PC-9 (cell line): ENCODE results near the gene TMIGD2.

Experiments used
- EZH2 ChIP-seq: fragments of 200-600 bp; sonication (generic); IDR thresholded peaks from 2 replicates; pipeline ENCODE4 v1.8.0; 2017; ENCODE audit warnings: antibody characterized with exemption, low read depth
- TF ChIP-seq, protein P1 (sequence below): fragments of 200-600 bp; sonication (generic); conservative IDR thresholded peaks from 2 replicates; pipeline ENCODE4 v1.6.1; 2017; ENCODE audit warnings: mixed run types, antibody characterized with exemption, mild to moderate bottlenecking, moderate library complexity

DNA sequence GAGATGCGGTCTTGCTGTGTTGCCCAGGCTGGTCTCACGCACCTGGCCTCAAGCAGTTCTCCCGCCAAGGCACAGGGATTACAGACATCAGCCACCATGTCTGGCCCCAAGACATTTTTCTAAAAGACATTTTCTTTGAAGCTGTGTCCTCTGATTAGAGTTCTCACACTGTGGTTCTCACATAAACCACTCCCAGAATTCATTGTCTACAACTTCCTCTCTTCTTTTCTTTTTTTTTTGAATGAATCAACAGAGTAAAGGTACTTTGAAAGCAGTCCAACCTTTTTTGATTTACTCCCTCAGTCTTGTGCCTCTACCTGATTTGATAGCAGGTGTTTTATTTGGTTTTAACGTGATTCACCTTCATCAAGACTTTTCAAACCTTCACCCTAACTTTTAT is 37.4 kb downstream of the TMIGD2 start:
- TF ChIP-seq, protein P1, sequence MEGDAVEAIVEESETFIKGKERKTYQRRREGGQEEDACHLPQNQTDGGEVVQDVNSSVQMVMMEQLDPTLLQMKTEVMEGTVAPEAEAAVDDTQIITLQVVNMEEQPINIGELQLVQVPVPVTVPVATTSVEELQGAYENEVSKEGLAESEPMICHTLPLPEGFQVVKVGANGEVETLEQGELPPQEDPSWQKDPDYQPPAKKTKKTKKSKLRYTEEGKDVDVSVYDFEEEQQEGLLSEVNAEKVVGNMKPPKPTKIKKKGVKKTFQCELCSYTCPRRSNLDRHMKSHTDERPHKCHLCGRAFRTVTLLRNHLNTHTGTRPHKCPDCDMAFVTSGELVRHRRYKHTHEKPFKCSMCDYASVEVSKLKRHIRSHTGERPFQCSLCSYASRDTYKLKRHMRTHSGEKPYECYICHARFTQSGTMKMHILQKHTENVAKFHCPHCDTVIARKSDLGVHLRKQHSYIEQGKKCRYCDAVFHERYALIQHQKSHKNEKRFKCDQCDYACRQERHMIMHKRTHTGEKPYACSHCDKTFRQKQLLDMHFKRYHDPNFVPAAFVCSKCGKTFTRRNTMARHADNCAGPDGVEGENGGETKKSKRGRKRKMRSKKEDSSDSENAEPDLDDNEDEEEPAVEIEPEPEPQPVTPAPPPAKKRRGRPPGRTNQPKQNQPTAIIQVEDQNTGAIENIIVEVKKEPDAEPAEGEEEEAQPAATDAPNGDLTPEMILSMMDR, result no peak
- no peak for TF ChIP-seq EZH2
